GM19239 (cell line): ENCODE measurements around the gene ALKBH6.
"Not testable (repeated sequence)": the region's sequence is repeated elsewhere in the genome, so short reads cannot be mapped to it uniquely, and the experiment has no call there.

Experiments
- DNase-seq: peaks from one replicate; pipeline ENCODE4 v3.0.0; 2011; ENCODE audit warnings: low spot score; ENCODE audit not compliant: insufficient read length
- FAIRE-seq: peaks from 2 replicates; lab custom pipeline; 2011; peaks lifted over from hg19 to GRCh38; lab: Jason Lieb, UNC

The ALKBH6 gene

GRCh38 chr19:36014012-36014924, at the start of gene ALKBH6:
TSS of gene ALKBH6 (minus strand) at chr19:36014213. CDS start at chr19:36013397, 816 bp downstream.
- peak; percentile 100 for FAIRE-seq
- DNase-seq: peak; percentile 99

- no peak for FAIRE-seq
- DNase-seq: no peak
These were observed 47.4 kb upstream of the ALKBH6 start for GRCh38 chr19:36061367-36061766.

GRCh38 chr19:36060430-36060829, 46.4 kb upstream of the ALKBH6 start:
- DNase-seq (no peak), FAIRE-seq (no peak)

GRCh38 chr19:36059180-36059910, 45.3 kb upstream of the ALKBH6 start:
- FAIRE-seq (no peak), DNase-seq (no peak)

GRCh38 chr19:36058481-36059179, 44.6 kb upstream of the ALKBH6 start:
- no peak for DNase-seq
- no peak for FAIRE-seq

GRCh38 chr19:36054733-36055686, 41.0 kb upstream of the ALKBH6 start, which contains the start of gene WDR62:
TSS of gene WDR62 (plus strand) at chr19:36054897. CDS start at chr19:36054972, 75 bp downstream.
- DNase-seq: peak; percentile 88
- no peak for FAIRE-seq

- peak; percentile 95 for DNase-seq
- FAIRE-seq: peak; percentile 98
These were observed 40.2 kb upstream of the ALKBH6 start, which contains the start of gene THAP8 for GRCh38 chr19:36054119-36054732. TSS of gene THAP8 (minus strand) at chr19:36054285. CDS start at chr19:36054217, 68 bp downstream.

GRCh38 chr19:36051637-36052036, 37.6 kb upstream of the ALKBH6 start:
- DNase-seq (no peak), FAIRE-seq (no peak)

GRCh38 chr19:36051236-36051635, 37.2 kb upstream of the ALKBH6 start:
- no peak for FAIRE-seq

GRCh38 chr19:36049080-36049698, 35.2 kb upstream of the ALKBH6 start:
- FAIRE-seq: no peak
- DNase-seq: no peak

More at GRCh38 chr19:36051236-36051635, 37.2 kb upstream of the ALKBH6 start:
- DNase-seq: no peak

- FAIRE-seq: no peak
- DNase-seq: no peak
These were observed 33.8 kb upstream of the ALKBH6 start for GRCh38 chr19:36047835-36048234.

- FAIRE-seq: no peak
These were observed 32.5 kb upstream of the ALKBH6 start for GRCh38 chr19:36046443-36047050.

GRCh38 chr19:36043952-36044351, 29.9 kb upstream of the ALKBH6 start:
- no peak for DNase-seq
- no peak for FAIRE-seq

More at GRCh38 chr19:36046443-36047050, 32.5 kb upstream of the ALKBH6 start:
- DNase-seq: no peak

- DNase-seq (no peak), FAIRE-seq (no peak)
These were observed 27.8 kb upstream of the ALKBH6 start for GRCh38 chr19:36041831-36042230.

- FAIRE-seq, DNase-seq: not testable (repeated sequence)
These were observed 27.1 kb upstream of the ALKBH6 start for GRCh38 chr19:36041092-36041491.

GRCh38 chr19:36040495-36040894, 26.5 kb upstream of the ALKBH6 start:
- no peak for FAIRE-seq
- DNase-seq: no peak

GRCh38 chr19:36032251-36033104, 18.5 kb upstream of the ALKBH6 start, which contains the start of gene CLIP3:
TSS of gene CLIP3 (minus strand) at chr19:36032873. CDS start at chr19:36032357, 516 bp downstream.
- FAIRE-seq: no peak
- DNase-seq: peak; percentile 66
